Measurements from ENCODE around the gene CPNE9.
A peak's percentile ranks its signal among the peaks of the same experiment; 100 is the strongest.
"Not testable (repeated sequence)": the region's sequence is repeated elsewhere in the genome, so short reads cannot be mapped to it uniquely, and the experiment has no call there.

CPNE9 gene

GRCh38 chr3:9749296-9749644 is 45.6 kb downstream of the CPNE9 start:
- DNase-seq: no peak

GRCh38 chr3:9749645-9750555 is 46.3 kb downstream of the CPNE9 start, which contains the start of gene OGG1:
Gene OGG1 (plus strand): TSS chr3:9749952. CDS start chr3:9750287, 335 bp downstream.
- DNase-seq: peak; percentile 96

GRCh38 chr3:9750556-9751411 is 47.2 kb downstream of the CPNE9 start:
- DNase-seq: no peak

GRCh38 chr3:9754678-9755077 is 51.0 kb downstream of the CPNE9 start:
- DNase-seq: no peak

GRCh38 chr3:9757427-9757826 is 53.8 kb downstream of the CPNE9 start:
- no peak for DNase-seq

GRCh38 chr3:9760779-9761505 is 57.3 kb downstream of the CPNE9 start:
- DNase-seq: no peak

GRCh38 chr3:9761919-9762318 is 58.3 kb downstream of the CPNE9 start:
- DNase-seq: no peak

GRCh38 chr3:9762871-9763270 is 59.2 kb downstream of the CPNE9 start:
- DNase-seq: no peak

- DNase-seq: no peak
Measured at GRCh38 chr3:9765865-9766264, 62.2 kb downstream of the CPNE9 start.

- no peak for DNase-seq
Measured at GRCh38 chr3:9767418-9767817, 63.8 kb downstream of the CPNE9 start.

- no peak for DNase-seq
Measured at GRCh38 chr3:9768141-9768775, 64.6 kb downstream of the CPNE9 start.

GRCh38 chr3:9769012-9769411 is 65.4 kb downstream of the CPNE9 start:
- DNase-seq: no peak

GRCh38 chr3:9769426-9770275 is 66.0 kb downstream of the CPNE9 start, which contains the start of gene CAMK1:
Gene CAMK1 (minus strand): TSS chr3:9769947. CDS start chr3:9767749, 2,198 bp downstream.
- DNase-seq: peak; percentile 73

GRCh38 chr3:9770276-9770812 is 66.7 kb downstream of the CPNE9 start:
- no peak for DNase-seq

- not testable (repeated sequence) for DNase-seq
Measured at GRCh38 chr3:9771007-9771406, 67.4 kb downstream of the CPNE9 start.

- DNase-seq: no peak
Measured at GRCh38 chr3:9776896-9777693, 73.5 kb downstream of the CPNE9 start.

- DNase-seq: no peak
Measured at GRCh38 chr3:9777694-9778021, 74.0 kb downstream of the CPNE9 start.

- peak; percentile 85 for DNase-seq
Measured at GRCh38 chr3:9778143-9779074, 74.8 kb downstream of the CPNE9 start.

GRCh38 chr3:9779075-9779593 is 75.5 kb downstream of the CPNE9 start:
- DNase-seq: no peak

Measured in stimulated activated CD4-positive, alpha-beta T cell treated with anti-CD3 and anti-CD28 coated beads, Interleukin-1b, Interleukin-23, amount 100 ng/mL, for 48 hours (primary cell).